NCI-H460 (cell line): ENCODE results near the gene GLP1R. TPM values are rescaled to one million over a fixed set of nuclear protein-coding genes. Genes with fewer than 3 reads are reported as not detected.

Experiments used
- DNase-seq: peaks from one replicate; pipeline ENCODE4 v3.0.0-alpha.2; 2016; ENCODE audit warnings: low read depth; ENCODE audit errors: extremely low read depth
- total RNA-seq: library from RNA; depleted of rRNA; stranded (reverse); fragments of >200 nt; shearing (Covaris generic); gene quantifications from 2 replicates; pipeline ENCODE4 v1.2.3, GENCODE V29; 2014

GLP1R gene
- total RNA-seq, 1 experiment from 2014 or later = not detected

DNA sequence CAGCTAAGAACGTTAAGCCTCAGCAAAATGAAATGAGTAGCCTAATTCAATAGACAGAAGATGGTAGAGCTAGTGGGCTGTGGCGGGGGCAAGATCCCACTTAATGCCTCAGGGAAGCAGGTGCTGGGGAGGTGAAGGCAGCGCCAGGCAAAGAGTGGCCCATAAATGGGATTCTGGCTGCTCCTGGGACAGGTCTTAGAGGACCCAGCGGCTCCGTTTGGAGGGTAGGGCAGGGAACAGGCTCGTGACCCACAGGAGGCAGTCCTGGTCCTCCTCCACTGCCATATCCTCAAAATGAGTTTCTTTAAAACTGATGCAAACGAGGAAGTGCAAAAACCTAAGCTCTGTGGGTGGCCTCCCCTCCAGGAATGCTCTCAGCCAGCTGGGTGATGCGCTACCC, 33.7 kb downstream of the GLP1R start:
- no peak for DNase-seq

DNA sequence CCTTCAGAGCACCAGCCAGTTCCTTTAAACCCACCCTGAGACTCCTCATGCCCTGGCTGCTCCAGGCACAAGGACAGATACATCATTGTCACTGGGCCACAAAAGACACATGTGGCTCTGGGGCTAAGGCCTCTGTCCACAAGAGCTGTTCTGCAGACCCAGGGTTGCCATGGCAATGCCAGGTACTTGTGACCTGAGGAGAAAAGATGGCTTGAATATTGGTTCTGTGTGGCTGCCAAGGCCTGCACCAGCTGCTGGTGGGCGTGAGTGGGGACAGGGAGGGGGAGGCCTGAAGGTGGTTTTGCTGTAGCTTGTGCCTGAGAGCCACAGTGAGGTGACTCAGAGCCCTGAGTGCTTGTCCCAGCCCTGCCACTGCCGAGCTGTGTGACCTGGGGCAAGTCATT, 34.7 kb downstream of the GLP1R start:
- DNase-seq = no peak

DNA sequence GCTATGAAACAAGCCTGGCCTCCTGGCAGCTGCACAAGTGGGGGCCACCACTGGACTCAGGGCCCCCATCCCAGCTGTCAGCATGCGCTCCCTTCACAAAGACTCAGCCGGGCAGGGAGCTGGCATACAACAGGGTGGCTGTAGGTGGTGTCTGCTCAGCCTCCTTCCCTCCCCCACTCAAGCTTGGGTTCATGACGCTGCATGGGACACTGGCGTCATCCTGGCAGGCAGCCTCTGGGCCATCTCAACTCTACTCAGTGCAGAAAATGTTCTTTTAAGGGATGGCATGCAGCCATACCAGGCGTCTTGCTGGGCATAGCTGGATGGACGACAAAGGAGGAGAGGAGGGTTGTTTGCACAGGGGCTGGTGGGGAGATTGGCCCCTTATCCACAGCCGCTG, 35.9 kb downstream of the GLP1R start:
- no peak for DNase-seq

DNA sequence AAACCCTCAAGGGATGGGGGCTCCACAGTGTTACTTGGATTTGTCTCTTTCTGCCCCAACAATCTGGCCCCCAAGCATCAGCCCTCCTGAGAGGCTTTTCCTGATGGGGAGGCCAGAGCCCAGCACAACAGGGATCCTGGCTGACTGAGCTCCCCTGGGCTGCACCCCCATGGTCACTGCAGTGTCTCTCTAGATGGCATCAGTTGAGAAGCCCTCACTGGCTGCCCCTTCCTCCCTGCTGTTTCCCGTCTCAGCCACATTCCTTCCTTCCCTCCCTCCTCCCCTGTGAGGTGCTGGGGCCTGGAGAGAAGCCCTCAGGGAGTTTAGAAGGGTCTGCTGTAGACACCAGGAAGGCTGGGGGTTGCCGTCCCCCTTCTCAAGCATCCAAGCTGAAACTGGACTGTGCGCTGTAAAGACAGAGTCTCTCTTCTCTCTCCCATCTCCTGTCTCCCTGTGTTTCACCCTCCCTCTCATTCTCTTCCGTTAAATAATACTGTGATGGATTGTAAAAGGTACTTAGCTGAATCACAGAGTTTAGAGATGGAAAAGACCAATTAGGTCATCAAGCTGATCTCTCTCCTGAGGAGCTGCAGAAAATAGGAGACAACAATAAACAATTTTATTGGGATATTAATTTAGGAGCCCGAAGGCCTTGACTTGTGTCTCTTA, 36.7 kb downstream of the GLP1R start:
- no peak for DNase-seq

DNA sequence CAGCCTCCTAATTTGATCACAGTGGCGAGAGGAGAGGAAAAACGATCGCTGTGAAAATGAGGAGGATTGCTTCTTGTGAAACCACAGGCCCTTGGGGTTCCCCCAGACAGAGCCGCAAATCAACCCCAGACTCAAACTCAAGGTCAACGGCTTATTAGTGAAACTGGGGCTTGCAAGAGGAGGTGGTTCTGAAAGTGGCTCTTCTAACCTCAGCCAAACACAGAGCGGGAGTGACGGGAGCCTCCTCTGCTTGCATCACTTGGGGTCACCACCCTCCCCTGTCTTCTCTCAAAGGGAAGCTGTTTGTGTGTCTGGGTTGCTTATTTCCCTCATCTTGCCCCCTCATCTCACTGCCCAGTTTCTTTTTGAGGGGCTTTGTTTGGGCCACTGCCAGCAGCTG, 37.7 kb downstream of the GLP1R start:
- no peak for DNase-seq

DNA sequence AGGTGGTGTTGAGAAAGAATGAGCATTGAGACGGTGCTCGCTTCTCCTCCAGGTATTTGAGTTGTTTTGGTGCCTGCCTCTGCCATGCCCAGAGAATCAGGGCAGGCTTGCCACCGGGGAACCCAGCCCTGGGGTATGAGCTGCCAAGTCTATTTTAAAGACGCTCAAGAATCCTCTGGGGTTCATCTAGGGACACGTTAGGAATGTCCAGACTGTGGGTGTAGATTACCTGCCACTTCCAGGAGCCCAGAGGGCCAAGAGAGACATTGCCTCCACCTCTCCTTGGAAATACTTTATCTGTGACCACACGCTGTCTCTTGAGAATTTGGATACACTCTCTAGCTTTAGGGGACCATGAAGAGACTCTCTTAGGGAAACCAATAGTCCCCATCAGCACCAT, 38.1 kb downstream of the GLP1R start:
- DNase-seq = no peak

DNA sequence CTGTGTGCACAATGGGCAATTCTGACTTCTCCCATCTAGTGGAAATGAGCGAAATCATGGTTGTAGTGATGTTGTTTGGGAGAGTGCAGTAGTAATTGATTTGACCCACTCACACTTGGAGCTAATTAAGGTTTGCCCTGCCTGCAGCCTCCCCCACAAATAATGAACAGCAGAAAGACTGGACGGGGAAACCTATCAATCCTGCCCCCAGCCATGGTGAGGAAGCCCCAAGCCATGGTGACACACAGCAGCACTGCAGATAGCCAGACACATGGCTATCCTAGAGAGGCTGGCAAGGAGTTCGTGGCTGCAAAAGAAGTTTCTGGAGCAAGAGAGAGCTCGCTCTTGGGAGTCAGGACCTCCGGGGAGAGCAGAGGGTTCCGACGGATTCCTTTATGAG, 38.6 kb downstream of the GLP1R start:
- DNase-seq = no peak

DNA sequence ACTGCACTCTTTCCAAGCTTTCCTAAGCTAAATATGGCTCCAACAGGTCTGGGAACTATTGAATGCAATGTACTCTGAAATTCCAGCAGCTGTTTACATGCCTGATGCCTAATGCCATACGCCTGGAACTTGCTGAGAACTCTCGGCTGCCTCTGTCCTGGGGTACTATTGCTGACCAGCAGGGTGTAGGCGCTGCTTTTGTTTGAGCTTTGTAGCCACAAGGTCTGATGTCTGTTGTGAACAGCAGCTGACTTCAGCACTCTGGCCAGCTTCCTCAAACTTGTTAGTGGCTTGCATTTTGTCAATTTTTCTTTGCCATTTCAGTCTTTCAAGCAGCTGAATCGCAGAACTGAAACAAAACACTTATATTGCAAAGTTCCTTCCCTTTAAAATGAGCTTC, 39.8 kb downstream of the GLP1R start:
- DNase-seq = peak; percentile 5

DNA sequence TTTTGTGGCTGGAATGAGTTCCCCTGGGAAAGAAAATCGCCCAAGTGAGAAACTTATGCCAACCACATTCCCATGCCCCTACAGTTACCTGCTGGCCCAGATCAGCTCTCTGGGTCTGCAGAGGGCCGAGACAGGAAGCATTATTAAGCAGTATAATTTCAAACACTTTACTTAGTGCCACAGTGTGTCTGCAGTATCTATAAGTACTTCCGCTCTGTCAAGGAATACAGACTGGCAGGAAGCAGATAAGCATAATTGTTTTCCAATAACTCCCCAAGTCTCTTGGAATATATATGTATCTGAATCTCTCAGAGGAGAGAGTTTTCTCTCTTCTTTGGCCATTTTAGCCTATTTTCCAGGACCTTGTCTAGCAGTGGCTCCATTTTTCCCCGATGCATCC, 41.5 kb downstream of the GLP1R start:
- no peak for DNase-seq

DNA sequence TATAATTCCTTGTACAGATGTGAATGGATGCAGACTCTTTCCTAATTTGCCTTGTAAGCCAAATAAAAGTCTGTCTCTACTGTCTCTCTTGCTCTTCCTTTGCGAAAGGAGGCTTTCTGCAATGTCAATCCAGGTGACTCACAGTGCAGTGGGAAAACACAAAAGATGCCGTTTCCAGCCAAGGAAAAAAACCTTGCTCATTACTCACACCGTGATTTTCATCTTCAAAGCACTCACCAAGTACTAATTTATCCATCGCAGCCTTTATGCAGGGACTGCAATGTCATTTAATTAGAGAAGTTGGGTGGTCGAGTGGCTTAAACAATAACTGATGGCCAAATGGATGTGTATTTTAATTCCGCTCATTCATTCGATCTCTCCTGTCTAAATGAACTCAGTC, 42.6 kb downstream of the GLP1R start:
- no peak for DNase-seq

DNA sequence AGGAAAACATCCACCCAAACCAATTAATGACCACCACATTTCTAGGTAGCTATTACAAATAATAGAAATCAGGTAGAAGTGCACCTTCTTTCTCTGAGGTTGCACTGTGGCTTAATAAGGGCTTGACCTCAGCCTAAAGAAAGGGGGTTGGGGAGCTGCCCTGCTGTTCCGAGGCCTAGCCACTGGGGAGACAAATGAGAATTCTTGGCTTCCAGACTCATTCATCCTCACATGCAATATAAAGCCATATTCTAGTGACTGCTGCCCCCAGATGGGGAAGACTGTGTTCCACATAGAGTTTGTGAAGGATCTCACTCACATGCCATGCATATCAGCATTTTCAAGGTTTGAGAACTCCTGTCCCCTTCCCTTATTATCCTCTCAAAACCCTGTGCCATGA, 43.5 kb downstream of the GLP1R start:
- DNase-seq = no peak

DNA sequence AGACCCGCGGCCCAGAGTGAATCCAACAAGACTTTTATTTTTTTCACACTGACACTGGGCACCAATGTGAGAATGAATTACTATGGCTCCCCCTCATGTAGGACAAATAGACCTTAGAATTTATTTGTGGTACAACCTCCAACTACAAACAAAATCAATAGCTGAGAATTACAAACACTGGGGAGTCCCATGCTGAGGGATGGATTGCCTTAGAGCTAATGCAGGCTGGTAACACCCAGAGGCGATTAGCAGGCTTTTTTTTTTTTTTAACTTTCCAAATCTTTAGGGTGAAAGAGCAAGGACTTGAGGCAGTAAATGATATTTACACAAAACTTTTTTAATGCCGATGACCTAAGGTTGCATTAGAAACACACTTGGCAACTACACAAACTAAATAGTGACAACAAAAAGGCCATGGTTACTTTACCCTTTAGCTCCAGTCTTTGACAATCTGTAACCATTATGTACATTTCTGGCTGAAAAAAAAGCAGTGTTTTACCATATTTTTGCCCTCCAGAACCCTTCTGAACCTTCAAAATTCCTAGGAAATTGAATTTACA, 44.6 kb downstream of the GLP1R start:
- DNase-seq = no peak

DNA sequence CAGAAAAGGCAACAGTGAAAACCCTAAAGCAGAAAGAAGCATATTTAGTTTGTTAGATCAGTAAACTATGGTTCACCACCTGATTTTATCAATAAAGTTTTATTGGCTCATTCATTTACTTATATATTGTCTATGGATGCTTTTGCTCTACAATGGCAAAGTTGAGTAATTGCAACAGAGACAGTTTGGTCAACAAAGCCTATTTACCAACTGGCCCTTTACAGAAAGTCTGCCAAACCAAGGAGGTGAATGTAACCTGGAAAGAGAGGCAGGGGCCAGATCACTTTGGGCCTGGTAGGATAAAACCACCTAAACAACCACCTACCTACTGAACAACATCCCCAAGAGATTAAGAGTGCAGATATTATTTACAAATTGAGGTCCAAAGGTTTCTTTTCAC, 47.0 kb downstream of the GLP1R start:
- no peak for DNase-seq

DNA sequence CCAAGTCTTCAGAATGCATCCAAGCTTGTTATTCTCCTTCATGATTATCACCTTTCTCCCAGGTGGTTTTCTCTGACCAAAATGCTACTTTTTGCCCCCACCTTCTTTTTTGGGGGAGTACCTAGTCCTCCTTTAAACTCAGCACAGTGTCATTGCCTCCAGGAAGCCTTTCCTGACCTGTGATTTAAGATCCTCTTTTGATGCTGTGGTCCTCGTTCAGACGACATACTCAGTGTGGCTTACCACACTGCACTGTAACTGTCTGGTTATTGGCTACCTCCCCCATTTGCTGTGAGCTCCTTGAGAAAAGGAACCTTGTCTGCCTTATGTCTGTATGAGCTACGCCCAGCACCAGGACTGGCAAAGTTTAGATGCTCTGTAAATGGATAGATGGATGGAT, 51.8 kb downstream of the GLP1R start:
- no peak for DNase-seq

DNA sequence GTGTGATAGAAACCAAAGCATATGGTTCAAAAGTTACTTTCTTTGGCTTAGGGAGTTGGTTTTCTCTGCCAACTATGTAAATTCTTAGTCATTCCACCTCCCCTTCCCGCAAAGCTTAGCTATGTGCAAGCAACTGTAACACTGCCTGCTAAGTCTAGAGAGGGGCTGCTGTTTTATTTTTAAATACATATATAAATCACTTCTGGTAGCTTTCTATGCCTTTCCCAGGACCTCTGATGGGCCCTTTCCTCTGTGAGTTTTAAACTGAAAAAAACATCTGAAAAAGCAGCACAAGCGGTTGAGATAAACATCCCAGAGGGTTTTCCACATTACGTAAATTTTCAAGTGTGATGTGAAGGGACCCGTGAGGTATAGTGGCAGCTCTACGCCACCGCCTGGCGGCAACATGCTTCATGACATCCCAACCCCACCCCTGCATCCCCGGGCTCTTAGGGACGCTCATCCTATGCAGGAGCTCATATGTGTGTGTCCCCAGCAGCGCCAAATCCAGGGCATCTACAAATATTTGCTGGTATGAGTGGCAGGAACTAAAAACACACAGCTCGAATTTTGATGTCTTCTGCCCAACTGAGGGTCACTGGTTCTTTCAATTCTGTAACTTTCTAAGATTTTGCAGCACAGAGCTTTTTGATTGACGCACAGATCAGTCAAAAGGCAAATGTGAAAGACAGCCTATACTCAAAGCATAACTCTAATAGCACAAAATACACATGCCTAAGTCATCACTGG, 53.7 kb downstream of the GLP1R start:
- DNase-seq = no peak

DNA sequence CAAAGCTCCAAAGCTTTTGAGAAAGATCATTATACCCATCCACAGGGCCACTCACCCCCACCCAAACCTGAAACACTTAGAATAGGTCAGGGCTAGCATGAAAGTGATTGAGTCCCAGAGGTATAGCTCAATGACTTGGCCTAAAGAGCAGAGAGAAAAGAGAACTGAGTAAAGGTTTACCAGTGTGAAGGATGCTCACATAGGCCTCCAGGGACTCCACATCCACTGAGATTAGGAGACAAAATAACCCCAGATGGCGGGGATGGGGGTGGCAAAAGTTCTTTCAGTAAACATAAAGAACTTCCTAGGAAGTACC, 54.2 kb downstream of the GLP1R start:
- DNase-seq = no peak

DNA sequence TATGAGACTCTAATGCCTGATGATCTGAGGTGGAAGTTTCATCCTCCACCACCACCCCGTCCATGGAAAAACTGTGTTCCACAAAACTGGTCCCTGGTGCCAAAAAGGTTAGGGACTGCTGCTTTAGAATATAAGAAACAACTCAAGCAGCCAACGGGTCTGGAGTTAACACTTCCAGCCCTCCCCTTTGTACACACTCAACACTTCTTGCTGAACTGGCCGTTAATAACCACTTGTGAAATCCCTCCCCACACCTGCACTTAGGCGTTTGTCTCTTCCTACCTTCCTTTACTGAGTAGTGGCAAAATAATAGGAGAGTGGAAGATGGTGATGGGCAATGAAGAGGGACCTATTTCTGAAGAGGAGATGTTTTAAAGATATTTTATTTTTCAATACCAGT, 55.9 kb downstream of the GLP1R start:
- DNase-seq = no peak

DNA sequence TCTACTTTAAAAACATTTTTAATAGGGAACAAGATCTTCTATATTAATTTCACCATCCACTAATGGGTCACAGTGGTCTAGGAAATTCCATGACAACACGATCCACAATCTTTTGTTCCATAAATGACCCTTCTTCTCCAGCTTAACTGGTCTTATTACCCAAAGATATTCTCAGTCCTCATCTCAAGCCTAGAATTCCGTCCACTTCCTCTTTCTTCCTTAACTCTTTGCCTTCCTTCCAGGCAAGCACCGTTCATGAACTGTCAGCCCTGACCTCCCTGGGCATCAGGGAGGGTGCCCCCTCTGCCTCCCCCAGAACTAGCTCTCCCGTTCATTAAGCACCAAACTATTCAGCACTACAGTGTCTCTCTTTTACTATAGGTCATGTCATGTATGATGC, 58.5 kb downstream of the GLP1R start:
- DNase-seq = no peak

DNA sequence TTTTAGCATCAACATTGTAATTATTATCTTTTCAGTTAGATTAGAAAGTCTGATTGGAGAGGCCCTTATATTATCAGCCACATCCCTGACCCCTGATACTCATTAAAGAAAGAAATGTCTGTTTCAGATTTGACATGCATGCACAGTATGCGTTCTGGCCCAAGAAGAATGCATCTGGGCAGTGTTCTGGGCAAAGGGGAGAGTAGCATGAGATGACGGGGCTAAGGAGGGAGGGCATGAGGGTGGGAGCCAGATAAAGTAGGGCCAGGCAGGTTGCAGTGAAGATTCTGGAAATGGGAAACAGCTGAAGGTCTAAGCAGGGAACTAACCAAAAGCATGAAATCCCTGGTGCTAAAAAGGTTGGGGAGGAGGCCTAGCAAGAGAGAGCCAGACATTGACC, 59.1 kb downstream of the GLP1R start:
- DNase-seq = no peak

DNA sequence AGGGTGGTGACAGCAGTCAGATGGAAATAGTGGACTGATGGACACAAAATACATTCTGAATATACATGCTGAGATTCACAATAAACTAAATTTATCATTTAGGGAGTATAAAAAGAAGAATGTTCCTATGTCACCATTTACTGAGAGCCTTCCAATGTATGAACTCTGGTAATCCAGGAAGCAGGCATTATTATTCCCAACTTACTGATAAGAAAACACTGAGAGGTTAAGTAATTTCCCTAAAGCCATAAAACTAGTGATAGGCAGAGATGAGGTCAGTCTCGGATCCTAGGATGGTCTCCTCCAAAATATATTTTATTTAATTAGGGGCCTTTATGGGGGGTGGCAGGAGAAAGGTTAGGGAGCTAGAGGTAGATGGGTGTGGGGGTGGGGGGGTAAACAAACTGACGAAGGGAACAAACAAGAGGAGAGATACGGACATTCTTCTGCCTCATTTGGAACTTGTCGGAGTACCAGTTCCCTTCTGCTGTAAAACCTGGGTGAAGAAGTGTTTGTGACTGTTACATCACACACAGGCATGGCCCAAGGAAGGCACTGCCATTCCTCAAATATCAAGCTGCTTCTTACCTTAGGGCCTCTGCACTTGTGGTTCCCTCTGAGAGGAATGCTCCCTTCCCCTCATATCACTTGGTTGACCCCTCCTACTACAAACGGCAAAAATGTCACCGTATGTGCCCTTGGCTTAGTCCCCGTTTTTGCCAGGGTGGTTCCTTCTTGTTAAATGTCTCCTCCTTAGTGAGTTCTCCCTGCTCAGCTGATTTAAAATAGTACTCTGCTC, 59.7 kb downstream of the GLP1R start:
- no peak for DNase-seq

DNA sequence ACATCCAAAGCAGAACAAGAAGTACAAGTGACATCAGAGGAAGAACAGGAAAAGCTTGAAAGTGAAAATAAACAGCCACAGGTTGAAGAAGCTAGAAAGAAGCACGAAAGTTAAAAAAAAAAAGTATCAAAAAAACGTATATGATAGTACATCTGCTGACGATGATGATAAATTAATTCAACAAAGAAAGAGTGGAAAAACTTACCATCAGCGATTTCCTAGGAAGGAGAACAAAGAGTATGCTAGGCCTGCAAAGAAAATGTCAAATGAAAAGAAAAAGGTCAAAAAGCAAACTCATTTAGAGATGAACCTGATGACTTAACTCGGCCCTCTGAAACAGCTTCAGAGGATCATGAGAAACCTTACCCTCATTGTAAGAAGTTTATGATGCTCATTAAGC, 62.7 kb downstream of the GLP1R start:
- no peak for DNase-seq

DNA sequence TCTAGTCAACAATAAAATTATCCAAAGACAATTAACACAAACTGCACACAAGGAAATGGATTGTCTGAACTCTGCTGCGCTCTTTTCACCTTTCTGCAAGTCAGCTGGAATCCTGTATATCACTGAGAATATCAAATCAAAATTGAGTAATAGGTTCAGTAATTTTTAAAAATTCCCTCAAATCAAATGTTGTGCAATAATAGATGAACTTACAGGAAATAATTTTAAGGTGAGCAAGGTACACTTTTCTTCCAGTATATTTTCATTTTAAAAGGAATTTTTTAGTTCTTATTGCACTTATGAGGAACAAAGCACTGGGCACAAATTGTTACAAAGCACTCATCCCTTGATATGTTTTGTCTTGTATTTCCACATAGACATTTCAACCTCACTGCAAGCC, 65.2 kb downstream of the GLP1R start:
- DNase-seq = no peak
